H1 (cell line): ENCODE data around the gene PFKFB3. TPM values are rescaled to one million over a fixed set of nuclear protein-coding genes. Genes with fewer than 3 reads are reported as not detected.

ENCODE experiments used
- CTCF ChIA-PET: fragments of 300-600 bp; sonication (Branson Sonifier 250); formaldehyde crosslinking; loops from one replicate; lab custom pipeline; 2021; ENCODE audit not compliant: partially characterized antibody; lab: Charles Lee
- POLR2A ChIA-PET: fragments of 300-600 bp; sonication (Branson Sonifier 250); formaldehyde crosslinking; loops from one replicate; lab custom pipeline; 2021; ENCODE audit warnings: inconsistent platforms; ENCODE audit not compliant: partially characterized antibody; lab: Charles Lee
- DNase-seq, 2 experiments: peaks; one replicate each; pipeline versions ENCODE4 v3.0.0 to v3.0.0-alpha.2; 2010 to 2022; ENCODE audit warnings: low spot score in 2 of 2, low read depth in 1 of 2, mixed read lengths in 1 of 2
- FAIRE-seq: peaks from 2 replicates; lab custom pipeline; 2011; peaks lifted over from hg19 to GRCh38; lab: Jason Lieb, UNC
- H2AFZ ChIP-seq: 2 replicates; pipeline ENCODE4 v1.8.1; 2012; ENCODE audit warnings: low read length, inconsistent platforms
- H2AK5ac ChIP-seq: 2 replicates; pipeline ENCODE4 v1.6.1; 2013; ENCODE audit warnings: low read depth, low read length
- H2BK120ac ChIP-seq: replicated peaks from 2 replicates; pipeline ENCODE3; 2013; ENCODE audit warnings: low read depth, low read length, inconsistent platforms
- H2BK12ac ChIP-seq: 2 replicates; pipeline ENCODE4 v1.6.1; 2013; ENCODE audit warnings: low read depth, low read length
- H2BK15ac ChIP-seq: 2 replicates; pipeline ENCODE4 v1.6.1; 2013; ENCODE audit warnings: low read length
- H2BK20ac ChIP-seq: 2 replicates; pipeline ENCODE4 v1.6.1; 2013; ENCODE audit warnings: low read length
- H2BK5ac ChIP-seq: 2 replicates; pipeline ENCODE4 v1.6.1; 2013; ENCODE audit warnings: low read depth, low read length
- H3K14ac ChIP-seq: 2 replicates; pipeline ENCODE4 v1.6.1; 2013; ENCODE audit warnings: inconsistent platforms; ENCODE audit not compliant: insufficient read length
- H3K18ac ChIP-seq: 2 replicates; pipeline ENCODE4 v1.6.1; 2013; ENCODE audit warnings: low read length; ENCODE audit errors: extremely low read depth
- H3K23ac ChIP-seq: 2 replicates; pipeline ENCODE4 v1.6.1; 2013; ENCODE audit warnings: inconsistent platforms; ENCODE audit not compliant: insufficient read length
- H3K23me2 ChIP-seq: 2 replicates; pipeline ENCODE4 v1.6.1; 2013; ENCODE audit warnings: low read depth, low read length
- H3K27ac ChIP-seq: 2 replicates; pipeline ENCODE4 v1.6.1; 2011; ENCODE audit warnings: low read depth, low read length, inconsistent platforms
- H3K27me3 ChIP-seq, 4 experiments: replicated peaks in 1 of 4; 1 replicate in 1 of 4; 2 replicates in 3 of 4; pipeline versions ENCODE4 v1.6.1 to v1.8.1; 2011 to 2013; ENCODE audit warnings: low read length in 3 of 4, mild to moderate bottlenecking in 3 of 4, inconsistent platforms in 2 of 4, mixed read lengths in 2 of 4, moderate library complexity in 1 of 4; ENCODE audit not compliant: control insufficient read depth in 3 of 4, insufficient read depth in 3 of 4; ENCODE audit errors: extremely low read depth in 1 of 4
- H3K36me3 ChIP-seq, 4 experiments: 2 replicates each; pipeline versions ENCODE4 v1.6.1 to v1.8.1; 2011 to 2013; ENCODE audit warnings: mild to moderate bottlenecking in 4 of 4, low read length in 3 of 4, moderate library complexity in 2 of 4, control low read depth in 1 of 4, inconsistent platforms in 1 of 4; ENCODE audit not compliant: insufficient read depth in 4 of 4, control insufficient read depth in 2 of 4
- H3K4ac ChIP-seq: replicated peaks from 2 replicates; pipeline ENCODE3; 2013; ENCODE audit warnings: low read length, low read depth, mixed read lengths, inconsistent platforms; ENCODE audit not compliant: insufficient read length
- H3K4me1 ChIP-seq, 4 experiments: replicated peaks in 1 of 4; 1 replicate in 1 of 4; 2 replicates in 3 of 4; pipeline versions ENCODE4 v1.6.1 to v1.8.1; 2011 to 2013; ENCODE audit warnings: low read length in 3 of 4, inconsistent platforms in 2 of 4, mixed read lengths in 1 of 4; ENCODE audit not compliant: insufficient read depth in 4 of 4, control insufficient read depth in 3 of 4
- H3K4me2 ChIP-seq, 2 experiments: 2 replicates each; pipeline versions ENCODE4 v1.6.1 to v1.8.1; 2011 to 2013; ENCODE audit warnings: low read depth in 2 of 2, low read length in 2 of 2, control low read depth in 1 of 2, inconsistent platforms in 1 of 2, mild to moderate bottlenecking in 1 of 2; ENCODE audit not compliant: insufficient read depth in 1 of 2
- H3K4me3 ChIP-seq, 4 experiments: fragments of 200-600, 300-600 bp in 1 of 4; sonication (generic), shearing (Covaris generic), sonication (Bioruptor Twin) in 1 of 4; 2 replicates each; pipeline versions ENCODE4 v1.5.1 to v1.8.1; 2011 to 2016; ENCODE audit warnings: low read length in 4 of 4, low read depth in 3 of 4, control low read depth in 2 of 4, inconsistent platforms in 2 of 4, mild to moderate bottlenecking in 2 of 4, mixed read lengths in 1 of 4, moderate library complexity in 1 of 4; ENCODE audit not compliant: insufficient read depth in 2 of 4; ENCODE audit errors: extremely low read depth in 1 of 4
- H3K56ac ChIP-seq: replicated peaks from 2 replicates; pipeline ENCODE3; 2013; ENCODE audit warnings: low read depth, mild to moderate bottlenecking, mixed read lengths, low read length, inconsistent platforms; ENCODE audit not compliant: insufficient read length
- H3K79me1 ChIP-seq: 2 replicates; pipeline ENCODE4 v1.6.1; 2013; ENCODE audit warnings: low read depth, low read length, control low read depth
- H3K79me2 ChIP-seq, 2 experiments: 2 replicates each; pipeline versions ENCODE4 v1.6.1 to v1.8.1; 2012 to 2013; ENCODE audit warnings: low read length in 2 of 2, mild to moderate bottlenecking in 2 of 2, inconsistent platforms in 1 of 2; ENCODE audit not compliant: insufficient read depth in 2 of 2, control insufficient read depth in 1 of 2
- H3K9ac ChIP-seq, 4 experiments: replicated peaks in 1 of 4; 1 replicate in 1 of 4; 2 replicates in 3 of 4; pipeline versions ENCODE4 v1.6.1 to v1.8.1; 2011 to 2013; ENCODE audit warnings: low read depth in 3 of 4, low read length in 3 of 4, control low read depth in 2 of 4, mild to moderate bottlenecking in 2 of 4, moderate library complexity in 2 of 4, inconsistent platforms in 1 of 4; ENCODE audit errors: extremely low read depth in 1 of 4
- H3K9me3 ChIP-seq, 2 experiments: 2 replicates each; pipeline versions ENCODE4 v1.6.1 to v1.8.1; 2012 to 2013; ENCODE audit warnings: mild to moderate bottlenecking in 2 of 2, moderate library complexity in 2 of 2, control low read depth in 1 of 2, inconsistent platforms in 1 of 2, low read depth in 1 of 2, low read length in 1 of 2, mixed read lengths in 1 of 2; ENCODE audit not compliant: insufficient read depth in 2 of 2
- H4K20me1 ChIP-seq, 2 experiments: replicated peaks in 1 of 2; 2 replicates each; pipeline versions ENCODE3 to v1.8.1; 2011 to 2013; ENCODE audit warnings: inconsistent platforms in 2 of 2, low read length in 2 of 2, mild to moderate bottlenecking in 1 of 2; ENCODE audit not compliant: insufficient read depth in 2 of 2, control insufficient read depth in 1 of 2
- H4K5ac ChIP-seq: 2 replicates; pipeline ENCODE4 v1.6.1; 2013; ENCODE audit warnings: low read length, low read depth, mixed read lengths, inconsistent platforms; ENCODE audit not compliant: insufficient read length
- H4K8ac ChIP-seq: 2 replicates; pipeline ENCODE4 v1.8.0; 2013; ENCODE audit warnings: mild to moderate bottlenecking, moderate library complexity, low read length, inconsistent platforms; ENCODE audit not compliant: insufficient read depth; ENCODE audit errors: extremely low read depth
- H4K91ac ChIP-seq: replicated peaks from 2 replicates; pipeline ENCODE3; 2013; ENCODE audit warnings: low read length, mixed read lengths, inconsistent platforms; ENCODE audit not compliant: insufficient read length
- E2F6 ChIP-seq: IDR thresholded peaks from 2 replicates; pipeline ENCODE4 v1.6.1; 2012; ENCODE audit warnings: inconsistent platforms
- EGR1 ChIP-seq: IDR thresholded peaks from 2 replicates; pipeline ENCODE4 v1.6.1; 2011; ENCODE audit warnings: low read depth, low read length, borderline replicate concordance
- NRF1 ChIP-seq: IDR thresholded peaks from 2 replicates; pipeline ENCODE4 v1.6.1; 2011; ENCODE audit warnings: mild to moderate bottlenecking, low read depth, low read length, improper control_type of control experiment
- POLR2A ChIP-seq, 2 experiments: IDR thresholded peaks; 1 replicate in 1 of 2; 2 replicates in 1 of 2; pipeline ENCODE4 v1.6.1; 2011; ENCODE audit warnings: low read depth in 2 of 2, low read length in 2 of 2, mild to moderate bottlenecking in 2 of 2; ENCODE audit errors: control extremely low read depth in 1 of 2
- RNF2 ChIP-seq: fragments of 200-900, 300-1000 bp; sonication (generic); IDR thresholded peaks from 2 replicates; pipeline ENCODE4 v1.7.1; 2016; ENCODE audit warnings: borderline replicate concordance, low read depth, mild to moderate bottlenecking, antibody characterized with exemption, low read length; ENCODE audit not compliant: poor library complexity, severe bottlenecking; ENCODE audit errors: missing control alignments
- SP1 ChIP-seq: IDR thresholded peaks from 2 replicates; pipeline ENCODE4 v1.6.1; 2011; ENCODE audit warnings: low read depth, low read length
- SP2 ChIP-seq: IDR thresholded peaks from 2 replicates; pipeline ENCODE4 v1.6.1; 2012; ENCODE audit warnings: mild to moderate bottlenecking, low read length, inconsistent platforms
- TAF7 ChIP-seq: optimal IDR thresholded peaks from 2 replicates; pipeline ENCODE3; 2011; ENCODE audit warnings: low read depth, mild to moderate bottlenecking, inconsistent platforms, low read length, moderate library complexity, borderline replicate concordance
- ZNF274 ChIP-seq: IDR thresholded peaks from 2 replicates; pipeline ENCODE4 v1.7.0; 2012; ENCODE audit warnings: low read length, borderline replicate concordance; ENCODE audit errors: extremely low read depth
- WGBS, 2 experiments: shearing (Covaris generic) in 1 of 2; methylation state at CpG; one replicate each; pipeline versions ENCODE4 v1.1.6 to v1.1.7; 2013 to 2015; ENCODE audit warnings: low lambda C conversion rate in 2 of 2, mixed read lengths in 2 of 2, inconsistent platforms in 1 of 2, low coverage in 1 of 2, missing lambda C conversion rate in 1 of 2; ENCODE audit not compliant: insufficient replicate concordance in 2 of 2, insufficient coverage in 1 of 2, insufficient read length in 1 of 2; ENCODE audit errors: extremely low coverage in 1 of 2, missing lambda C conversion rate in 1 of 2; 5-methylcytosine and 5-hydroxymethylcytosine counted together
- polyA plus RNA-seq, 7 experiments: library from polyadenylated mRNA; depleted of rRNA in 3 of 7; stranded (reverse) in 5 of 7; unstranded in 2 of 7; fragments of >200 nt in 5 of 7; fragments of 200-250 nt in 2 of 7; gene quantifications; 1 replicate in 5 of 7; 2 replicates in 1 of 7; 4 replicates in 1 of 7; pipeline versions ENCODE4 v1.2.1 to v1.2.3, GENCODE V29; 2011 to 2013; ENCODE audit warnings: missing spikeins in 2 of 7, mixed read lengths in 2 of 7
- total RNA-seq: library from RNA; stranded (reverse); fragmentation: NEBNext Ultra II Directional; extraction: Animal tissue kit (Norgen Biotek cat#: 25700); gene quantifications from 2 replicates; pipeline ENCODE4 v1.2.1, GENCODE V29; 2021

PFKFB3 gene
- total and polyA plus RNA-seq, 2 of the 8 experiments (the other 6 are each of a cell fraction or from before 2014, with no cell fraction given), result 15.6 to 32.0 TPM

GRCh38 chr10:6280291-6280690, 77.6 kb downstream of the PFKFB3 start:
- Histone ChIP-seq H4K8ac (no peak overlapping the region), H3K14ac (no peak overlapping the region), H3K9me3 (no peaks in the 10 kb centered on the region), H3K27me3 (no peaks in the 10 kb centered on the region), H3K4me2 (no peak overlapping the region), H2AK5ac (peak overlapping the region; percentile 32; the same call in 1 of the 2 replicates), H3K4me3 (no peak overlapping the region), H3K79me2 (no peaks in the 10 kb centered on the region), H3K56ac (no peak overlapping the region), H3K27ac (no peak overlapping the region), H2BK120ac (no peak overlapping the region), H2BK20ac (no peak overlapping the region), H2BK15ac (peak overlapping the region; percentile 94), H2BK5ac (no peak overlapping the region), H3K36me3 (no peaks in the 10 kb centered on the region), H2BK12ac (peak overlapping the region; percentile 71; the same call in 1 of the 2 replicates), H4K91ac (no peak overlapping the region), H3K9ac (no peak overlapping the region), H3K4me1 (peaks cover 0 to 5% (median 2%) of the 10 kb centered on the region in 4 experiments; a peak in 4 of 7 replicates), H3K79me1 (no peaks in the 10 kb centered on the region), H3K4ac (no peak overlapping the region), H3K18ac (peak overlapping the region; percentile 5; the same call in 1 of the 2 replicates), H2AFZ (no peak overlapping the region), H3K23ac (no peak overlapping the region), H4K20me1 (peaks cover 0 to 2% of the 10 kb centered on the region in 2 experiments), H4K5ac (no peak overlapping the region), H3K23me2 (no peaks in the 10 kb centered on the region)
- no peak for FAIRE-seq
- POLR2A ChIA-PET, result no interaction called here
- TF ChIP-seq ZNF274, result no peak
- no peak for TF ChIP-seq TAF7
- no peak for TF ChIP-seq E2F6
- no peak for TF ChIP-seq SP1
- no peak for TF ChIP-seq NRF1
- TF ChIP-seq RNF2, result no peak
- TF ChIP-seq POLR2A (IDR thresholded peaks at IDR 0.05; ENCODE audit: control extremely low read depth in 1 of 2, low read depth in 2 of 2, low read length in 2 of 2), result no peak
- no peak for TF ChIP-seq SP2
- TF ChIP-seq EGR1, result no peak
- 88% methylated on average over 8 of the region's 8 CpGs; no CpG with 5 or more reads in 1 of the 2 experiments for whole genome bisulfite sequencing, 2 experiments
- CTCF ChIA-PET, result interaction anchor here (0.6 to 1.2 kb wide), 3 partner anchors 9 to 121 kb away, joined by 3 to 6 read pairs (median 4); no protein-coding TSS in a partner anchor
- no peak for DNase-seq
